Stimulated activated CD4-positive, alpha-beta T cell treated with anti-CD3 and anti-CD28 coated beads, TNF-alpha, amount 100 ng/mL, for 1 hour (primary cell): ENCODE data around the gene OCEL1.
A peak's percentile ranks its signal among the peaks of the same experiment; 100 is the strongest.
"Not testable (repeated sequence)": the region's sequence is repeated elsewhere in the genome, so short reads cannot be mapped to it uniquely, and the experiment has no call there.

ENCODE experiments used
- DNase-seq, 3 donors: peaks; one replicate each; pipeline ENCODE4 v3.0.0-alpha.2; 2020; ENCODE audit warnings: low read depth in 3 of 3, low spot score in 1 of 3

Gene OCEL1

GRCh38 chr19:17226002-17226933 lies at the start of gene OCEL1:
Gene OCEL1, plus strand, starts transcription at chr19:17226226. Its CDS starts 22 bp downstream, at chr19:17226248.
- DNase-seq, result peak; percentile 85 to 90 (median 88)

- DNase-seq, result no peak
Measured at GRCh38 chr19:17178291-17178690, 47.7 kb upstream of the OCEL1 start.

- DNase-seq, result no peak
Measured at GRCh38 chr19:17180997-17181702, 44.9 kb upstream of the OCEL1 start.

GRCh38 chr19:17183271-17183761 lies 42.7 kb upstream of the OCEL1 start:
- DNase-seq, result no peak

GRCh38 chr19:17183858-17184321 lies 42.1 kb upstream of the OCEL1 start:
- DNase-seq, result no peak

- peak in 2 of 3 donors; percentile 16 to 22 for DNase-seq
Measured at GRCh38 chr19:17184371-17184841, 41.6 kb upstream of the OCEL1 start.

- DNase-seq, result no peak
Measured at GRCh38 chr19:17185590-17185989, 40.4 kb upstream of the OCEL1 start.

- not testable (repeated sequence) for DNase-seq
Measured at GRCh38 chr19:17191736-17192135, 34.3 kb upstream of the OCEL1 start.

- no peak for DNase-seq
Measured at GRCh38 chr19:17192751-17193150, 33.3 kb upstream of the OCEL1 start.

- DNase-seq, result no peak
Measured at GRCh38 chr19:17194608-17195007, 31.4 kb upstream of the OCEL1 start.

GRCh38 chr19:17195106-17195505 lies 30.9 kb upstream of the OCEL1 start:
- no peak for DNase-seq

GRCh38 chr19:17196610-17197009 lies 29.4 kb upstream of the OCEL1 start:
- no peak for DNase-seq

GRCh38 chr19:17197666-17198065 lies 28.4 kb upstream of the OCEL1 start:
- no peak for DNase-seq

- no peak for DNase-seq
Measured at GRCh38 chr19:17200408-17201079, 25.5 kb upstream of the OCEL1 start.

GRCh38 chr19:17202249-17202648 lies 23.8 kb upstream of the OCEL1 start:
- no peak for DNase-seq

- no peak for DNase-seq
Measured at GRCh38 chr19:17202713-17203112, 23.3 kb upstream of the OCEL1 start.

GRCh38 chr19:17205237-17206140 lies 20.5 kb upstream of the OCEL1 start:
- DNase-seq, result peak in 1 of 3 donors; percentile 41

- DNase-seq, result no peak
Measured at GRCh38 chr19:17206736-17207581, 19.1 kb upstream of the OCEL1 start.
